Dedifferentiated amniotic fluid mesenchymal stem cell (primary cell): ENCODE data around the gene RFX8.
A peak's percentile ranks its signal among the peaks of the same experiment; 100 is the strongest.
"Not testable (repeated sequence)": the region's sequence is repeated elsewhere in the genome, so short reads cannot be mapped to it uniquely, and the experiment has no call there.

ENCODE experiments used
- DNase-seq: peaks from one replicate; pipeline ENCODE4 v3.0.0-alpha.2; 2016; ENCODE audit errors: extremely low spot score

Gene RFX8

DNA sequence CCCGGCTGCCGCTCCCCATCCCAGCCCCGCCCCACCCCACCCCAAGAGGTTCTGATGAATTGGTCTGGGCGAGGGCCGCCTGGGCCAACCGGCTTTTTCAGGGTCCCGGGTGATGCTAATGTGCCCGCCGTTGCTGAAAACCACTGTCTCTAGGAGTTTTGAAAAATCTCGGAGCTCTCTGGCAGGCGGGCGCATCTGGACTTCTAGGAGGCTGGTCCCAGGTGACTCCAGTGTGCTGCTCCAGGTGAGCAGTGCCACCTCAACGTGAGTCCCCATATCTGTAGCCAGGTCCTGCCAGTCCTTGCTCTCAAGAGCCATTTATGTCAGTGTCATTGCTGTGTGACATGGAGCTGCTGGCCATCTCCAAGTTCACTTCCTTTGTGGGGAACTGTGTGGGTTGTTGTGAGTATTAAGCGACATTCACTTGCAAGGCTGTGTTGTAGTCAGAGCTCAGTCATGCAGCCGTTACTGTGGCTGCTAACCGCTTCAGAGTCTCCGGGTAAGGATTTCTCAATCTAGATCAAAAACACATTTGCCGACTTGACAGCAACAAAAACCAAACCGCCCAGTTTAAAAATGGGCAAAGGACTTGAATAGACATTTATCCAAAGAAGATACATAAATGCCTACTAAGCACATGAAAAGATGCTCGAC is at the start of gene RFX8:
TSS of gene RFX8 (minus strand) at position 382 of the 654 bp plus-strand sequence. CDS start 8,264 bp downstream, outside the sequence.
- DNase-seq = peak; percentile 84

DNA sequence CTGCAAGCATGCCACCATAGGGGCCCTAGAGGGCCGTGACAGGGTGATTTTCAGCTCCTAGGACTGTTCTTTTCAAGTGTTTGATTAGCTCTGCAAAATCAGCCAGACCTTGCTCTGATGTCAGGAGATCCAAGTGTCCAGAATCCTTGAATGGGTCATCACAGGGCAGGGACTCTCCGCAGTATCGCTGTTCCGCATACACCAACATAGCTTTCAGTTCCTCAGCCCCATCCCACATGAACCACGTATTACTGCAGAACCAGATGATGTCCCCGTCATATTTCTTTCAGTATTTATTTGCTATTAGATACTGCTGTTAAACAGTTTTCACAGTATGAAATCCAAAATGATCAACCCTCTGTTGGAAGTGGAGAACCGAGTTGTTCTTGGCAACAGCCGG is 46.6 kb upstream of the RFX8 start:
- DNase-seq = no peak

DNA sequence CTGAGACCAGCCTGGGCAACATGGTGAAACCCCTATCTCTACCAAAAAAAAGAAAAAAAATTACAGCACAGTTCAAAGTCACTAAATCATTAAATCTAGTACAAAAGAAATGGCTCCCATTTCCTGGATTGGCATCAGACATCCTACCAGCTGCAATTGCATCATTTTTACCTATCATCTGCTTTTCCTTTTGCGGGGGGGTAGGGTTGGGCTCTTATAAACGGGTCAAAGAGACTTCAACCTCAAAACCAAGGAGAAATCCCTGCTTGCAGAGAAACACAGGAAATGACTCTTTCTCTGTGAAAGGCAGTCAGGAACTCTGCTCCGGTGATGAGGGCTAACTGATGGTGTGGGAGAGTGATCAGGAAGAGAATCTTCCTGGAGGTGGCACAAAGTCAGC is 45.3 kb upstream of the RFX8 start:
- DNase-seq = no peak

- no peak for DNase-seq
Measured at GRCh38 chr2:101518578-101519492, 43.9 kb upstream of the RFX8 start.

- DNase-seq = no peak
Measured at GRCh38 chr2:101517758-101518271, 42.9 kb upstream of the RFX8 start.

- peak; percentile 36 for DNase-seq
Measured at GRCh38 chr2:101516823-101517690, 42.1 kb upstream of the RFX8 start.

DNA sequence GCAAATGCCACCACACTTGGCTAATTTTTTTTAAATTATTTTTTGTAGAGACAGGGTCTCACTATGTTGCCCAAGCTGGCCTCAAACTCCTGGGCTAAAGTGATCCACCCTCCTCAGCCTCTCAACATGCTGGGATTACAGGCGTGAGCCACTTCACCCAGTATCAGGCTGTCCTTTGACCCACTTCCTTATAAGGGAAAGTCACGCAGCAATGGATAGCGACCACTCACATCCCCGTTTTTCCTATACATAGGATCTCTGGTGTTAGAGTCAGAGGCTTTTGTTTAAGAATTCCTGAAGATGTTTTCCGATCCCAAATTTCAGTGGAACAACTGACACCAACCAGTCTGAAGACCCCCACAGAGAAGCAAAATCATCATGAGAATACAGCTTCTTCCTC is 41.4 kb upstream of the RFX8 start:
- no peak for DNase-seq

DNA sequence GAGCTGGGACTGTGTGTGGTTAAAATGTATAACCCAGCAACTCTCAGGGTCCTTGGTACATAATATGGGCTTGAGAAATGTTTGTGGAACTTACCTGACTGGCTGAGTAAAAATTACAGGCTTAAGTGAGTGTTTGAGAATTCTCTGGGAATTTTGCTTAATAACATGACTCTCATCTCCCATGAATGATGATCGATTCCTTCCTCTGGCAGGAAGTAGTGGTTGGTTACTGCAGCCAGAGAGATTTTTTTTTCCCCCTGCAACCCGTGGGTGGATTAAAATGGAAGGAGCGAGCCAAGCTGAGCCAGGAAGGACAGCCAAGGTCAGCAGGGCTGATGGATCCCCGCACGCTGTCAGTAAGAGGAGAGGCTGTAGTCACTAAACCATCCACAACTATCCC is 40.6 kb upstream of the RFX8 start:
- no peak for DNase-seq

- DNase-seq = no peak
Measured at GRCh38 chr2:101512993-101513392, 38.1 kb upstream of the RFX8 start.

DNA sequence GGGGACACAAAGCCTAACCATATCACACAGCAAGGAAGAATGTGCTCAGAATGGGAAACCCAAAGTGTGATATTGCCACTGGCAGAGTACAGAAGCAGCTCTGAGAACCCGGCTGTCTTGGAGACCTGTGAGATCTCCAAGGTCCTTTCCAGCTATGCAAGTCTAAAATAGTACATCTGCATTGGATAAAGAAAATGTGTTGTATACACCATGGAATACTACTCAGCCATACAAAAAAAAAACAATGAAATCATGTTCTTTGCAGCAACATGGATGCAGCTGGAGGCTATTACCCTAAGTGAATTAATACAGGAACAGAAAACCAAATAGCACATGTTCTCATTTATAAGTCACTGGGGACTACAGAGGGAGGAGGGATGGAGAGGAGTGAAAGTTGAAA is 36.5 kb upstream of the RFX8 start:
- DNase-seq = no peak

- DNase-seq = no peak
Measured at GRCh38 chr2:101509499-101510284, 34.8 kb upstream of the RFX8 start.

GRCh38 chr2:101508636-101509035 is 33.7 kb upstream of the RFX8 start:
- DNase-seq = no peak

GRCh38 chr2:101505276-101505675 is 30.4 kb upstream of the RFX8 start:
- DNase-seq = not testable (repeated sequence)

DNA sequence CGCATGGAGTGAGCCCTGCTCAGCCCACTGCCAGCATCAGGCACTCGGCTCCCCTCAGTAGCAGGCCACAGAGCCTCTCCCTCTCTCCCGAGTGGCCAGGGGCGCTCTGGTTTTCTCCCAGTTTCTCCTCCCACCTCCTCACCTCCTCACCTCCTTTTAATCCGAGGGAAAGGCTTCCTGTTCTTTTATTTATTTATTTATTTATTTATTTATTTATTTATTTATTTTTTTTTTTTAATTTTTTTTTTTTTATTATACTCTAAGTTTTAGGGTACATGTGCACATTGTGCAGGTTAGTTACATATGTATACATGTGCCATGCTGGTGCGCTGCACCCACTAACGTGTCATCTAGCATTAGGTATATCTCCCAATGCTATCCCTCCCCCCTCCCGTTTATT is 29.8 kb upstream of the RFX8 start:
- DNase-seq = not testable (repeated sequence)

DNA sequence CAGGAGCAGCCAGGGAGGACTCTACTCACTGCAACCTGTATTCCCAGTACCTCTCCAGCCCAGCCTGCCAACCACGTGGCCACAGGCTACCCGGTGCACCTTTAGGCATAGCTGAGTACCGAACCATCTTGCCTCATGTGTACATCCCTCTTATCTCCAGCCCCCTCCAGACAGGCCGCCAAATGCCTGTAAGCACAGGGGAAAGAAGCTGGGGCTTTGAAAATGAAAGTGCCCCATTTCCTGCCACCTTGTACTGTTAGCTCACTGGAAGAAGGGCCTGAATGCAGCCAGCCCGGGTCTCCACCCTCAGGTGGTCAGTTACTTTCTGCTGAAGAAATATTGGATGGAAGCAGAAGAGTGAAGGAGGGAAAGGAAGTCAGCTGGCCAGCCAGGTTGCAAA is 27.2 kb upstream of the RFX8 start:
- DNase-seq = no peak

DNA sequence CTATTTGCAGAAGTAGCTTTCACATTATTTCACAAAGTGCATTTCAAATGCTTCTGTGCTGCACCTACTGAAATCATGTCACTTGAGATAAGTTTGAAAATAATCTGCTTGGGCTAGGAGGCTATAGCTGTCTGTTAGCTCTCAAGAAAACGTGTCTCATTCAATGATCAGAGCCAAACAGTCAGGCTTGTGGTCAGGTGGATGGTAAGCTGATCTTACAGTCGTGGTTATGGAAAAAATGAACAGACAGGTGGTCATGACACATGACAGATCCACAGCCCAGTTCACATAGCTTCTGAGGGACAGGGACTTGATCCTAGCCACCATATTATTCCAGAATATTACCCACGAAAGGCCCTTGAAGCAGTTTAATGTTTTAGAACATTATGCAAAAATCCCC is 26.5 kb upstream of the RFX8 start:
- no peak for DNase-seq

DNA sequence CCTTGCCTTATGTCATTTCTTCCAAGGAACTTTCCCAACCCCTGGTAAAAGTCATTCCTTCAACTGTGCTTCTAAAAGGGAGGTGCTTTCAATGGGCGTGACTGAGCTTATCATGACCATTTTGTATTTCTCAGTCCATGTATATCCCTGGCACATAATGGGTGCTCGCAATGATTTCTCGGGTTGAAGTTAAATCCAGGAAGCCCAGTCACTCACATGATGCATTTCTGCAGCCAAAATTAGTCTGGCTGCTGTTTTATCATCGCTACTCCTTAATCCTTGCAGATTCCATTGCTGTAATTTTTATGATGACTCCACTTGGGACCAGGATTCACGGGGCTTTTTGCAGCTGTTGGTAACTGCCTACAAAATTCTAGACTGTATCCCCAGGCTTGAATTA is 25.9 kb upstream of the RFX8 start:
- no peak for DNase-seq

DNA sequence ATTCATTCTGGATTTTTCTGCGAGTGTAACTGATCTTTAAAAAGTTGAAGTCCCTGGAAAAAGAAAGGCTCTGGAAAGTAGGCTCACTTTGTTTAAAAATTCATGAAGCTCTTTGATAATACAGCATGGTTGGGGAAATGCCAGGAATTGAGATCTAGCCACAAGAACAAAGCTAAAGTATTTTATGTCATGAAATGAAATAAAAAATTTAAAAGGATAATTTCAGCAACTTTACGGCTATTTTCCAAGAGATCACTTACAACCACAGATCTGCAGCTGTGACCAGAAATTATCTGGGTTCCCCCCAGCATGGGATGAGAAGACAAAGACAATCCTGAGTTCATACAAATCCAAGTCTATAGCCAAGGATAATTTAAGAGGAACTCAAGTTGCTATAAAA is 25.3 kb upstream of the RFX8 start:
- peak; percentile 29 for DNase-seq

- no peak for DNase-seq
Measured at GRCh38 chr2:101496279-101496678, 21.4 kb upstream of the RFX8 start.

DNA sequence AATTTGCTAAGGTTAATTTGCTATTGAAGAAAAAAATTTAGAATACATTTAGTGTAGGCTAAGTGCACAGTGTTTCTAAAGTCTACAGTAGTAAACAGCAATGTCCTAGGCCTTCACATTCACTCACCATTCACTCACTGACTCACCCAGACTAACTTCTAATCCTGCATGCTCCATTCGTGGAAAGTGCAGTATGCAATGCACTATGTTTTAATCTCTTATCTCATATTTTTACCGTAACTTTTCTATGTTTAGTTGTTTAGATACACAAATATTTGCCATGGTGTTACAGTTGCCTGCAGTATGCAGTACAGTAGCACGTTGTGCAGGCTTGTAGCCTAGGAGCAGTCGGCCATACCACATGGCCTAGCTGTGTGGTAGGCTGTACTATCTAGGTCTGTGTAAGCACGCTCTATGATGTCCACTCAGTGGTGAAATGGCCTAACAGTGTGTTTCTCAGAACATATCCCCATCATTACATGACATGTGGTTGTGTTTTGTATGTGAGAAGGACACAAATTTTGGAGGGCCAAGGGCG is 18.1 kb upstream of the RFX8 start:
- no peak for DNase-seq

DNA sequence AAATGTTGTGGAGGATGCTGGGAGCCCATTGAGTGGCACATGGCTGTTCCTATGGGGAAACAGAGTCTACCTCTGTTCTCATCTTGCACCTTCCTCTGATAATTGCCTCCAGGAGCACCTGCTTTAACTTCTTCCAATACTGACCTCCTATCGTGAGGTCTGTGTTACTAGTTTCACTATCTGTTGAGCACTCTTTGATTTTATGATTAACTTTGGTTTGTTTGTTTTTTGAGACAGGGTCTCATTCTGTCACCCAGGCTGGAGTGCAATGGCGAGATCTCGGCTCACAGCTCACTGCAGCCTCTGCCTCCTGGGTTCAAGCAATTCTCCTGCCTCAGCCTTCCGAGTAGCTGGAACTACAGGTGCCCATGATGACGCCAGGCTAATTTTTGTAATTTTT is 12.1 kb upstream of the RFX8 start:
- DNase-seq = no peak
